ENCODE results near the gene SEC61G.

DNA sequence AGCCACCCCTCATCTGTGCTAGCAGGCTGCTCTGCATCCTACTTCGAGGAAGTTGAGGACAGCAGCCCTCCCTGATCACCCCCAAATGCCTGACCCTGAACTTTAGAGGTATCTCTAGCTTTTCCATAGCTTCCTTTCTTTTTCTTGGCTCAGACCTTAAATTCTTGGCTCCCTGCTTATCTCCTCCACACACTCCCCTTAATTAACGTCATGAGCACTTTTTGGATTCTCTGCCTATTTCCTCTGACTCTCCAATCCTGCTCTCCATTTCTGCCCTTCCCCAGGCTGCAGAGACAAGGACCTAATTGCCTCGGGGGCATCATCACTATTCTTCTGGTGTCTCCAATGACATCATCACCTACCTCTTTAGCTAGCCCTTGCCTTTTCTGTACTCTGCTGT, 40.8 kb upstream of the SEC61G start:
- TF ChIP-seq, protein P1, sequence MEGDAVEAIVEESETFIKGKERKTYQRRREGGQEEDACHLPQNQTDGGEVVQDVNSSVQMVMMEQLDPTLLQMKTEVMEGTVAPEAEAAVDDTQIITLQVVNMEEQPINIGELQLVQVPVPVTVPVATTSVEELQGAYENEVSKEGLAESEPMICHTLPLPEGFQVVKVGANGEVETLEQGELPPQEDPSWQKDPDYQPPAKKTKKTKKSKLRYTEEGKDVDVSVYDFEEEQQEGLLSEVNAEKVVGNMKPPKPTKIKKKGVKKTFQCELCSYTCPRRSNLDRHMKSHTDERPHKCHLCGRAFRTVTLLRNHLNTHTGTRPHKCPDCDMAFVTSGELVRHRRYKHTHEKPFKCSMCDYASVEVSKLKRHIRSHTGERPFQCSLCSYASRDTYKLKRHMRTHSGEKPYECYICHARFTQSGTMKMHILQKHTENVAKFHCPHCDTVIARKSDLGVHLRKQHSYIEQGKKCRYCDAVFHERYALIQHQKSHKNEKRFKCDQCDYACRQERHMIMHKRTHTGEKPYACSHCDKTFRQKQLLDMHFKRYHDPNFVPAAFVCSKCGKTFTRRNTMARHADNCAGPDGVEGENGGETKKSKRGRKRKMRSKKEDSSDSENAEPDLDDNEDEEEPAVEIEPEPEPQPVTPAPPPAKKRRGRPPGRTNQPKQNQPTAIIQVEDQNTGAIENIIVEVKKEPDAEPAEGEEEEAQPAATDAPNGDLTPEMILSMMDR (IDR thresholded peaks at IDR 0.05): no peak
- no peak for TF ChIP-seq ZFX (IDR thresholded peaks at IDR 0.05; ENCODE audit: borderline replicate concordance)
